Fibroblast of the aortic adventitia (primary cell): Measurements from ENCODE around the gene MIOX. TPM values are rescaled to one million over a fixed set of nuclear protein-coding genes. Genes with fewer than 3 reads are reported as not detected.

Experiments
- DNase-seq: peaks from one replicate; pipeline ENCODE4 v3.0.0-alpha.2; 2010; ENCODE audit warnings: low read depth
- H3K4me3 ChIP-seq: 2 replicates; pipeline ENCODE4 v1.5.1; 2011; ENCODE audit warnings: low read depth, mild to moderate bottlenecking, control low read depth, low read length, moderate library complexity
- CTCF ChIP-seq: IDR thresholded peaks from 2 replicates; pipeline ENCODE4 v1.5.1; 2011; ENCODE audit warnings: mild to moderate bottlenecking, low read length, control low read depth, inconsistent platforms; ENCODE audit not compliant: insufficient read depth
- total RNA-seq: library from RNA; depleted of rRNA; stranded (reverse); fragments of >200 nt; gene quantifications from 2 replicates; pipeline ENCODE4 v1.2.3, GENCODE V29; 2012; ENCODE audit warnings: low replicate concordance

MIOX gene
- total RNA-seq, 1 donor: not detected

- no peak for TF ChIP-seq CTCF
- no peak overlapping the region for H3K4me3 ChIP-seq
- DNase-seq: no peak
These were observed 4.1 kb downstream of the MIOX start for GRCh38 chr22:50490531-50491308.

GRCh38 chr22:50497093-50497492, 10.4 kb downstream of the MIOX start:
- no peak overlapping the region for H3K4me3 ChIP-seq
- no peak for TF ChIP-seq CTCF
- no peak for DNase-seq

- peak; percentile 58 for DNase-seq
- no peak overlapping the region for H3K4me3 ChIP-seq
These were observed 11.7 kb downstream of the MIOX start for GRCh38 chr22:50498322-50498890.

GRCh38 chr22:50500452-50500851, 13.8 kb downstream of the MIOX start:
- no peak for TF ChIP-seq CTCF
- DNase-seq: no peak
- no peak overlapping the region for H3K4me3 ChIP-seq

More at GRCh38 chr22:50498322-50498890, 11.7 kb downstream of the MIOX start:
- peak; percentile 66 for TF ChIP-seq CTCF

- no peak overlapping the region for H3K4me3 ChIP-seq
- DNase-seq: no peak
- no peak for TF ChIP-seq CTCF
These were observed 15.4 kb downstream of the MIOX start for GRCh38 chr22:50502096-50502495.

- DNase-seq: no peak
- no peak overlapping the region for H3K4me3 ChIP-seq
- no peak for TF ChIP-seq CTCF
These were observed 16.2 kb downstream of the MIOX start for GRCh38 chr22:50502628-50503474.
